Right lobe of liver (tissue), 6 donors: ENCODE data around the gene MAGIX. TPM values are rescaled to one million over a fixed set of nuclear protein-coding genes. Genes with fewer than 3 reads are reported as not detected.

Source experiments
- ATAC-seq, 4 donors: fragments of 200-7000 bp; cut with Tn5 transposase; one replicate each; pipeline ENCODE4 v1.9.1; 2020; ENCODE audit warnings: mild to moderate bottlenecking in 4 of 4, moderate library complexity in 4 of 4
- DNase-seq, 3 donors: peaks; one replicate each; pipeline ENCODE4 v3.0.0-alpha.2; 2020
- H3K27ac ChIP-seq, 3 donors: fragments of 200-600 bp; one replicate each; pipeline ENCODE4 v1.8.0; 2022
- H3K27me3 ChIP-seq, 2 donors: fragments of 200-600 bp; one replicate each; pipeline ENCODE4 v1.8.0; 2022
- H3K36me3 ChIP-seq, 4 donors: fragments of 200-600 bp; sonication (generic) in 1 of 4; one replicate each; pipeline versions ENCODE4 v1.5.1 to v1.8.0; 2017 to 2022; ENCODE audit warnings: control low read depth in 1 of 4
- H3K4me1 ChIP-seq, 4 donors: fragments of 200-600 bp; sonication (generic) in 1 of 4; one replicate each; pipeline versions ENCODE4 v1.5.1 to v1.8.0; 2017 to 2022; ENCODE audit warnings: control low read depth in 1 of 4
- H3K4me3 ChIP-seq, 3 donors: fragments of 200-600 bp; one replicate each; pipeline ENCODE4 v1.8.0; 2022
- H3K9me3 ChIP-seq, 4 donors: fragments of 200-600 bp; sonication (generic) in 1 of 4; one replicate each; pipeline versions ENCODE4 v1.5.1 to v1.8.0; 2017 to 2022; ENCODE audit warnings: control low read depth in 1 of 4
- POLR2A ChIP-seq: fragments of 450-650 bp; IDR thresholded peaks from one replicate; pipeline ENCODE4 v1.6.1; 2017; ENCODE audit warnings: antibody characterized with exemption, mild to moderate bottlenecking
- WGBS: methylation state at CpG from one replicate; pipeline ENCODE4 v1.1.6; 2018; ENCODE audit warnings: low coverage, low lambda C conversion rate; ENCODE audit not compliant: insufficient coverage; ENCODE audit errors: missing lambda C conversion rate; 5-methylcytosine and 5-hydroxymethylcytosine counted together
- intact Hi-C, 2 donors: fragments of 100-400 bp; cut with DNase I; formaldehyde crosslinking; loops; one replicate each; pipeline versions ENCODE4 v1.11.2 to v1.14.1; 2022
- total RNA-seq, 6 experiments: library from RNA; depleted of rRNA in 2 of 6; stranded (reverse); fragments of >200 nt in 2 of 6; fragmentation: NEBNext Ultra II Directional in 3 of 6; extraction: Animal tissue kit (Norgen Biotek cat#: 25700) in 3 of 6; gene quantifications; one replicate each; pipeline versions ENCODE4 v1.1.0 to v1.2.4, GENCODE V29; 2016 to 2023
- TF ChIP-seq, protein P1 (sequence below), 4 donors: fragments of 200-600 bp in 3 of 4; fragments of 450-650 bp in 1 of 4; IDR thresholded peaks; one replicate each; pipeline versions ENCODE4 v1.5.1 to v1.8.0; 2016 to 2022; ENCODE audit warnings: antibody characterized with exemption in 4 of 4, mild to moderate bottlenecking in 2 of 4
- donor health status: DM: no; HTN: yes; CAD: no.
- donor health status: DM: no; HTN: no; CAD: no.
- donor health status: DM: no; HTN: no; CAD: no.
- donor health status: DM: no; HTN: yes; CAD: no.
- donor health status: DM: no; HTN: yes; CAD: no.

Gene MAGIX
- total RNA-seq, 6 experiments from 2014 or later = 8.8 to 24.0 (median 18.4) TPM

DNA sequence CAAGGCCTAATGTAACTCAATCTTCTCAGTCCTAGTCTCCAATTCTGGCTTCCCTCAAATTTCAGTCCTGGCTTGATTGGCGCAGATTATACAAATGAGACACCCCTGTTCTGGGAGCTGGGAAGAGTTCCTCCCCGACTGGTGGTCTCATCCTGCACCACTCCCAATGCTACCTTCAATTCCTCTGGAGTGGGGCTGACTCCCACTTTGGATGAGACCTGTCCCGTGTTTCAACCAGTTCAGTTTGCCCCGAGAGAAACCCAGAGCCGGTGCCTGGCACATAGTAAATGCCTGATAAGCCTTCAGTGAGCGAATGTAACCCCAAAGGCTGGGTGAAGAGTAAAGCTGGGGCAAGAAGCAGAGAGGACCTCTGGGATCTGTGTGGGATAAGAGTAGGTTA lies 41.5 kb downstream of the MAGIX start:
- H3K27me3 ChIP-seq = no peaks in the 10 kb centered on the region
- intact Hi-C loops = no loop called here
- no peak for TF ChIP-seq POLR2A
- TF ChIP-seq, protein P1, sequence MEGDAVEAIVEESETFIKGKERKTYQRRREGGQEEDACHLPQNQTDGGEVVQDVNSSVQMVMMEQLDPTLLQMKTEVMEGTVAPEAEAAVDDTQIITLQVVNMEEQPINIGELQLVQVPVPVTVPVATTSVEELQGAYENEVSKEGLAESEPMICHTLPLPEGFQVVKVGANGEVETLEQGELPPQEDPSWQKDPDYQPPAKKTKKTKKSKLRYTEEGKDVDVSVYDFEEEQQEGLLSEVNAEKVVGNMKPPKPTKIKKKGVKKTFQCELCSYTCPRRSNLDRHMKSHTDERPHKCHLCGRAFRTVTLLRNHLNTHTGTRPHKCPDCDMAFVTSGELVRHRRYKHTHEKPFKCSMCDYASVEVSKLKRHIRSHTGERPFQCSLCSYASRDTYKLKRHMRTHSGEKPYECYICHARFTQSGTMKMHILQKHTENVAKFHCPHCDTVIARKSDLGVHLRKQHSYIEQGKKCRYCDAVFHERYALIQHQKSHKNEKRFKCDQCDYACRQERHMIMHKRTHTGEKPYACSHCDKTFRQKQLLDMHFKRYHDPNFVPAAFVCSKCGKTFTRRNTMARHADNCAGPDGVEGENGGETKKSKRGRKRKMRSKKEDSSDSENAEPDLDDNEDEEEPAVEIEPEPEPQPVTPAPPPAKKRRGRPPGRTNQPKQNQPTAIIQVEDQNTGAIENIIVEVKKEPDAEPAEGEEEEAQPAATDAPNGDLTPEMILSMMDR (IDR thresholded peaks at IDR 0.05) = no peak
- ATAC-seq (no peak), DNase-seq (no peak)
- H3K27ac ChIP-seq = no peak overlapping the region
- H3K4me3 ChIP-seq = no peak overlapping the region
- WGBS = 70% methylated on average over 6 of the region's 6 CpGs
- no peaks in the 10 kb centered on the region for H3K9me3 ChIP-seq
- no peaks in the 10 kb centered on the region for H3K4me1 ChIP-seq
- no peaks in the 10 kb centered on the region for H3K36me3 ChIP-seq

DNA sequence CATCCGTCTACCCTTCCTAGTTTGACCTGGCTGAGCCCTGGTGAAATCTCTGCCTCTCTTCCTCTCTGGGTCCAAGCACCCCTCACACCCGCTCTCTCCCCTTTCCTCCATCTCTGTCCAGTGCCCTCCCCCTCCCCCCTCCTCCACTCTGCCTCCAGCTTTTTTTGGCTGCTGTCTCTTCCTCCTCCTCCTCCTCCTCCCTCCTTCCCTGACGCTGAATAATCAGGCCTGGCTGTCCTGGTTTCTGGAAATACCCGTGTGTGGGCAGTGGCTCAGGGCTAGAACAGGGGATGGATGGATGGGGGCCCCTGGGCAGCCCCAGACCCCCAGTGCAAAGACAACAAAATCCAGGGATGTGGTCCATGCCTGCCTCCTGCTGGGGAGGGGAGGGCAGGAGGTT lies 42.2 kb downstream of the MAGIX start:
- no peak overlapping the region for H3K27ac ChIP-seq
- no peak for DNase-seq
- ATAC-seq = no peak
- intact Hi-C loops = no loop called here
- no peak for TF ChIP-seq POLR2A
- H3K4me1 ChIP-seq = no peaks in the 10 kb centered on the region
- no peaks in the 10 kb centered on the region for H3K9me3 ChIP-seq
- WGBS = 22% methylated on average over 2 of the region's 4 CpGs
- no peaks in the 10 kb centered on the region for H3K27me3 ChIP-seq
- no peak overlapping the region for H3K4me3 ChIP-seq
- H3K36me3 ChIP-seq = no peaks in the 10 kb centered on the region

DNA sequence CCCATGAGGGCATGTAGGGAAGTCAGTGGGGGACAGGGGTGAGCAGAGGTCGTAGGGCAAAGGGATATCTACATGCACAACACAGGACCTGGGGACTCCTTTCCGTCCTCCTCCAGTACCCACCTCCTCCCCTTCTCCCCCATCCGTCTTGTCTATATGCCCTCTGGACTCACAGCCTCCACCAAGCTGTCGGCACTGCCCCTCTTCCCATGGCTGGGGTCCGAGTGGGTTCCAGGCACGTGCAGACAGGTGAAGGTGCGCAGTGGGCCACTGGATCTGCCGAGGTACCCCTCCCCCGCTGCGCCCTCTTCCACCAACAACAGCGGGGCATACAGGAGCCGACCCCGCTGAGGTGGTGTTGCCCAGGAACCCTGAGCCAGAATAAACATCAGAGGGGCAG lies 42.9 kb downstream of the MAGIX start:
- TF ChIP-seq, protein P1 (IDR thresholded peaks at IDR 0.05) = no peak
- no peak for TF ChIP-seq POLR2A
- Histone ChIP-seq H3K27me3 (no peaks in the 10 kb centered on the region), H3K27ac (no peak overlapping the region), H3K36me3 (no peaks in the 10 kb centered on the region), H3K4me3 (no peak overlapping the region), H3K9me3 (no peaks in the 10 kb centered on the region), H3K4me1 (no peaks in the 10 kb centered on the region)
- 58% methylated on average over 6 of the region's 13 CpGs for WGBS
- intact Hi-C loops = no loop called here
- no peak for DNase-seq
- no peak for ATAC-seq

DNA sequence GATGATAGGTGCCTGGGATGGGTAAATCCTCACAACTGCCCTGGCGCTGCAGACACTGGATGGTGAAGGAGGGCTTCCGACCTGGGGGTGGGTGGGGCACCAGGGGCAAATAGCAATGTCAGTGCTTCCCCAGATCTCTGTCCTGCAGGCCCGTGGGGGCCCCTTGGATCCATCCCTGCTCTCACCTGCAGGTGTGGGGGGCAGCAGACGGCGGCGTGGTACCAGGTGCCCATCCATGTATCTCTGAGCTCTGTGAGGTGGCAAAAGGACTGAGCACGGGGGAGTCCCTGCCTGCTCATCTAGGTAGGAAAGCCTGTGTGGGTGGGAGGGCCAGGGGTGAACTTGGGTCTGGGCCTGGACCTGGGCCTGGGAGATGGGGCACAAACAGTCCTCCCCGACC lies 44.0 kb downstream of the MAGIX start:
- WGBS = 40% methylated on average over 2 of the region's 8 CpGs
- intact Hi-C loops = no loop called here
- H3K4me1 ChIP-seq = no peaks in the 10 kb centered on the region

DNA sequence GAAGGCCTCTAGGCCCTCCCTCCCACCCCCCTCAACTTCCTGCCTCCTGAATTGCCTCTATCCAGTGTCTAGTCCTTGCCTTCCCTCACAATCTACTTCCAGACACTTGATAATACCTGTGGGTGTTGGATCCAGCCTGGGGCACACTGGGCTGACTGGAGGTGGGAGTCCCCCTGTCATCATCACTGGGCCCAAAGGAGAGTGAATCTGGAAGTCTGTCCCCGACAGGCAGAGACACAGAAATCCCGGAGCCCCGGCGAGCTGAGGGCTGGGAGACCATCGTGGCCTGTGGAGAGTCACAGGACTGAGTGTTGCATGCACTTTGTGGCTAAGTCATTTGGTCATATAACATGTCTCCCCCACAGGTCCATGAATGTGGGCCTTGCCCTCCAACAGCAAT lies 45.8 kb downstream of the MAGIX start:
- 80% methylated on average over 5 of the region's 5 CpGs for WGBS
- ATAC-seq = no peak
- Histone ChIP-seq H3K4me3 (no peak overlapping the region), H3K27ac (no peak overlapping the region), H3K4me1 (no peaks in the 10 kb centered on the region), H3K27me3 (no peaks in the 10 kb centered on the region), H3K36me3 (no peaks in the 10 kb centered on the region), H3K9me3 (no peaks in the 10 kb centered on the region)
- DNase-seq = no peak
- TF ChIP-seq, protein P1 (IDR thresholded peaks at IDR 0.05) = no peak
- TF ChIP-seq POLR2A = no peak
- intact Hi-C loops = no loop called here

More for the DNA sequence above, 44.0 kb downstream of the MAGIX start:
- ATAC-seq (no peak), DNase-seq (no peak)
- no peak overlapping the region for H3K4me3 ChIP-seq
- no peaks in the 10 kb centered on the region for H3K36me3 ChIP-seq
- no peak overlapping the region for H3K27ac ChIP-seq
- H3K27me3 ChIP-seq = no peaks in the 10 kb centered on the region
- H3K9me3 ChIP-seq = no peaks in the 10 kb centered on the region
- no peak for TF ChIP-seq POLR2A
- TF ChIP-seq, protein P1 (IDR thresholded peaks at IDR 0.05) = no peak
